Endothelial cell of umbilical vein (primary cell): ENCODE results near the gene EPB41L2. TPM values are rescaled to one million over a fixed set of nuclear protein-coding genes. Genes with fewer than 3 reads are reported as not detected.

Source experiments
- BruUV-seq: library from RNA; stranded (reverse); fragments of 400-500 nt; replicated peaks from 2 replicates; lab custom pipeline; 2021; lab: Mats Ljungman, UMichigan
- CTCF ChIA-PET: fragments of 300-600, 350-600 bp; sonication (Branson Sonifier 250); formaldehyde crosslinking; loops from one replicate; lab custom pipeline; 2021; ENCODE audit warnings: antibody characterized with exemption, inconsistent platforms; lab: Charles Lee
- POLR2A ChIA-PET: fragments of 300-600, 350-600 bp; sonication (Branson Sonifier 250); formaldehyde crosslinking; loops from one replicate; lab custom pipeline; 2021; ENCODE audit warnings: antibody characterized with exemption, inconsistent platforms; lab: Charles Lee
- DNase-seq: peaks from one replicate; pipeline ENCODE4 v3.0.0-alpha.2; 2011; ENCODE audit warnings: low read depth, low spot score
- FAIRE-seq: peaks from 2 replicates; lab custom pipeline; 2011; peaks lifted over from hg19 to GRCh38; lab: Jason Lieb, UNC
- H2AFZ ChIP-seq: 2 replicates; pipeline ENCODE4 v1.6.0; 2012; ENCODE audit warnings: low read depth, low read length, control low read depth, inconsistent platforms
- H3K27ac ChIP-seq: 2 replicates; pipeline ENCODE4 v1.5.1; 2011; ENCODE audit warnings: low read depth, mild to moderate bottlenecking, control low read depth, low read length, moderate library complexity; ENCODE audit not compliant: insufficient read depth
- H3K27me3 ChIP-seq, 2 experiments: 2 replicates each; pipeline versions ENCODE4 v1.6.0 to v1.6.1; 2011; ENCODE audit warnings: low read length in 2 of 2, mixed read lengths in 1 of 2; ENCODE audit not compliant: control insufficient read depth in 2 of 2, insufficient read depth in 2 of 2
- H3K36me3 ChIP-seq, 2 experiments: 2 replicates in 1 of 2; 3 replicates in 1 of 2; pipeline ENCODE4 v1.5.1; 2011; ENCODE audit warnings: low read length in 2 of 2, mild to moderate bottlenecking in 1 of 2, moderate library complexity in 1 of 2; ENCODE audit not compliant: control insufficient read depth in 2 of 2, insufficient read depth in 2 of 2; ENCODE audit errors: extremely low read depth in 1 of 2
- H3K4me1 ChIP-seq: 3 replicates; pipeline ENCODE4 v1.5.1; 2011; ENCODE audit warnings: mild to moderate bottlenecking, low read length; ENCODE audit not compliant: control insufficient read depth, insufficient read depth; ENCODE audit errors: extremely low read depth
- H3K4me2 ChIP-seq: 2 replicates; pipeline ENCODE4 v1.6.1; 2011; ENCODE audit warnings: low read length, control low read depth, mixed read lengths; ENCODE audit not compliant: insufficient read depth
- H3K4me3 ChIP-seq, 3 experiments: fragments of 200-600 bp in 1 of 3; sonication (generic), shearing (Covaris generic) in 1 of 3; replicated peaks in 1 of 3; 2 replicates each; pipeline ENCODE4 v1.5.1; 2011 to 2016; ENCODE audit warnings: control low read depth in 3 of 3, low read length in 3 of 3, mild to moderate bottlenecking in 2 of 3, inconsistent platforms in 1 of 3, low read depth in 1 of 3, moderate library complexity in 1 of 3; ENCODE audit not compliant: insufficient read depth in 1 of 3
- H3K79me2 ChIP-seq: 2 replicates; pipeline ENCODE4 v1.6.0; 2012; ENCODE audit warnings: low read length, inconsistent platforms; ENCODE audit not compliant: control insufficient read depth, insufficient read depth
- H3K9ac ChIP-seq: replicated peaks from 2 replicates; pipeline ENCODE3; 2011; ENCODE audit warnings: low read length, control low read depth; ENCODE audit not compliant: insufficient read depth; ENCODE audit errors: extremely low read depth
- H3K9me1 ChIP-seq: replicated peaks from 3 replicates; pipeline ENCODE4 v1.6.0; 2011; ENCODE audit warnings: mild to moderate bottlenecking, low read length; ENCODE audit not compliant: control insufficient read depth, insufficient read depth; ENCODE audit errors: extremely low read depth
- H3K9me3 ChIP-seq: replicated peaks from 2 replicates; pipeline ENCODE4 v1.5.1; 2012; ENCODE audit warnings: low read length, inconsistent platforms; ENCODE audit not compliant: control insufficient read depth, insufficient read depth
- H4K20me1 ChIP-seq: replicated peaks from 2 replicates; pipeline ENCODE3; 2011; ENCODE audit warnings: mild to moderate bottlenecking, low read length; ENCODE audit not compliant: control insufficient read depth, insufficient read depth; ENCODE audit errors: extremely low read depth
- CTCF ChIP-seq, 2 donors: IDR thresholded peaks; 1 replicate in 1 of 2; 2 replicates in 1 of 2; pipeline ENCODE4 v1.5.1; 2011; ENCODE audit warnings: low read length in 2 of 2, mild to moderate bottlenecking in 2 of 2, moderate library complexity in 2 of 2, control low read depth in 1 of 2, inconsistent platforms in 1 of 2, low read depth in 1 of 2; ENCODE audit not compliant: insufficient read depth in 1 of 2; ENCODE audit errors: extremely low read depth in 1 of 2
- EZH2 ChIP-seq: IDR thresholded peaks from 2 replicates; pipeline ENCODE4 v1.6.1; 2012; ENCODE audit warnings: borderline replicate concordance, low read depth, mild to moderate bottlenecking, moderate library complexity, low read length, inconsistent platforms; ENCODE audit not compliant: severe bottlenecking
- FOS ChIP-seq: IDR thresholded peaks from 2 replicates; pipeline ENCODE4 v1.6.1; 2011; ENCODE audit warnings: mild to moderate bottlenecking, low read length, moderate library complexity, borderline replicate concordance; ENCODE audit not compliant: insufficient read depth
- GATA2 ChIP-seq: IDR thresholded peaks from 2 replicates; pipeline ENCODE4 v1.7.0; 2011; ENCODE audit warnings: low read depth, mild to moderate bottlenecking, moderate library complexity, mixed read lengths, low read length; ENCODE audit not compliant: insufficient read length, insufficient read depth
- JUN ChIP-seq: IDR thresholded peaks from 2 replicates; pipeline ENCODE4 v1.6.1; 2011; ENCODE audit warnings: borderline replicate concordance, low read depth; ENCODE audit not compliant: insufficient read length, insufficient read depth
- MAX ChIP-seq: IDR thresholded peaks from 2 replicates; pipeline ENCODE4 v1.6.1; 2011; ENCODE audit not compliant: insufficient read depth, insufficient read length
- MYC ChIP-seq: IDR thresholded peaks from one replicate; pipeline ENCODE4 v1.6.1; 2011; ENCODE audit warnings: mild to moderate bottlenecking, low read depth, low read length
- POLR2A ChIP-seq: IDR thresholded peaks from 2 replicates; pipeline ENCODE4 v1.6.1; 2012; ENCODE audit warnings: low read depth, mild to moderate bottlenecking, control low read depth, low read length
- POLR2AphosphoS5 ChIP-seq: IDR thresholded peaks from 2 replicates; pipeline ENCODE4 v1.6.1; 2012; ENCODE audit warnings: low read depth, mild to moderate bottlenecking, control low read depth, low read length, moderate library complexity; ENCODE audit not compliant: insufficient read depth
- dilution Hi-C: fragments of 300-500 bp; cut with MboI; formaldehyde crosslinking; loops from one replicate; pipeline ENCODE4 v1.15.0; 2019; ENCODE audit warnings: low sequenced_read_pairs; ENCODE audit not compliant: extremely low pct_ligation_motif_present
- intact Hi-C: fragments of 100-400 bp; cut with micrococcal nuclease; formaldehyde crosslinking; loops from one replicate; pipeline ENCODE4 v1.10.0; 2022
- polyA plus RNA-seq, 4 experiments: library from polyadenylated mRNA; depleted of rRNA in 3 of 4; stranded (reverse) in 3 of 4; unstranded in 1 of 4; fragments of >200 nt; gene quantifications; 2 replicates each; pipeline versions ENCODE4 v1.2.1 to v1.2.3, GENCODE V29; 2011 to 2012; ENCODE audit warnings: missing spikeins in 1 of 4
- total RNA-seq: library from RNA; stranded (reverse); gene quantifications from 2 replicates; pipeline ENCODE4 v1.2.3, GENCODE V29; 2021

EPB41L2 gene
- total and polyA plus RNA-seq, 2 donors (not counting 3 experiments of a cell fraction or from before 2014, with no cell fraction given) = 26.5 to 87.7 TPM

GRCh38 chr6:130815200-130816071 lies 247.6 kb downstream of the EPB41L2 start:
- Histone ChIP-seq H3K27ac (no peak overlapping the region), H3K9me3 (no peaks in the 10 kb centered on the region), H3K27me3 (no peaks in the 10 kb centered on the region), H3K4me1 (no peaks in the 10 kb centered on the region), H3K4me2 (no peak overlapping the region), H3K9ac (no peak overlapping the region), H4K20me1 (no peaks in the 10 kb centered on the region), H3K79me2 (no peaks in the 10 kb centered on the region), H2AFZ (no peak overlapping the region), H3K4me3 (no peak overlapping the region), H3K9me1 (no peaks in the 10 kb centered on the region), H3K36me3 (no peaks in the 10 kb centered on the region)
- CTCF ChIA-PET = interaction anchor here (1.3 kb wide), 1 partner anchor 10 kb away, joined by 3 read pairs; no protein-coding TSS in a partner anchor
- DNase-seq (no peak), FAIRE-seq (no peak)
- intact Hi-C loops = no loop called here
- POLR2A ChIA-PET = no interaction called here
- TF ChIP-seq EZH2 = no peak
- no peak for TF ChIP-seq CTCF (IDR thresholded peaks at IDR 0.05; ENCODE audit: extremely low read depth in 1 of 2, insufficient read depth in 1 of 2, low read depth in 1 of 2, low read length in 2 of 2)
- no peak for TF ChIP-seq GATA2
- no peak for TF ChIP-seq MAX
- no peak for TF ChIP-seq FOS
- TF ChIP-seq MYC = no peak
- no peak for TF ChIP-seq JUN
- TF ChIP-seq POLR2AphosphoS5 = no peak
- no peak for TF ChIP-seq POLR2A
- dilution Hi-C loops = no loop called here
- no TSS peak for BruUV-seq
